Ramos (cell line): Measurements from ENCODE around the gene ZNF438.
"Not testable (repeated sequence)": the region's sequence is repeated elsewhere in the genome, so short reads cannot be mapped to it uniquely, and the experiment has no call there.

Experiments used
- in situ Hi-C: fragments of 300-500 bp; cut with MboI; formaldehyde crosslinking; loops from one replicate; pipeline ENCODE4 v1.14.3; 2022; ENCODE audit warnings: low sequenced_read_pairs; ENCODE audit not compliant: unreplicated experiment

ZNF438 gene

DNA sequence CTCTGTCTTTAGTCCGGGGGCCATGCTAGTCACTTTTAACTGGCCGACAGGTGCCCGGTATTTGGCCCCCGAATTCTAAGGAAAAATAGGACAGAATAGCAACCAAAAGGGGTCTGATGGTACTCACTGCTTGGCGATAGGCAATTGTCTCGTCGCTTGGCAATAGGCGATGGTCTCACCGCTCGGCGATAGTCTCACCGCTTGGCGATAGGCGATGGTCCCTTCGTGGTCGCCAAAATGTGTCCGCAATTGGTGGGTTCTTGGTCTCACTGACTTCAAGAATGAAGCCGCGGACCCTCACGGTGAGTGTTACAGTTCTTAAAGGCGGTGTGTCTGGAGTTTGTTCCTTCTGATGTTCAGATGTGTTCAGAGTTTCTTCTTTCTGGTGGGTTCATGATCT lies 130.2 kb downstream of the ZNF438 start:
- in situ Hi-C loops, result not testable (repeated sequence)

DNA sequence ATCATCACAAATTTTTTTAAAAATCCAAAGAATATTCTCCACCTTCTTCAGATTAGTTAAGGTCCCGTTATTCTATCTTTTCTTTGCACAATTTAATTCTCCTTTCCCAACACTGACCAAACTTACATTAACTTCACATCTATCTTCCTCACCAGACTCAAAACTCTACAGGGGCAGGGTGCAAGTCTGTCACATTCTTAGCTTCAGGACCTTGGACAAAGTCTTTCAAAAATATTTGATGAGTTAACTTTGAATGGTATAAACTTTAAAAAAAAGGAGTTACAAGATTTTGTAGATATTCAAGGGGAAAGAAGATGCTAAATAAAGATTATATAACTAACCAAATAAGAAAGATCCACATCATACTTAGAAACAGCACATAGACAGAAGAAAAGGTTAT lies 132.7 kb downstream of the ZNF438 start:
- in situ Hi-C loops, result no loop called here

DNA sequence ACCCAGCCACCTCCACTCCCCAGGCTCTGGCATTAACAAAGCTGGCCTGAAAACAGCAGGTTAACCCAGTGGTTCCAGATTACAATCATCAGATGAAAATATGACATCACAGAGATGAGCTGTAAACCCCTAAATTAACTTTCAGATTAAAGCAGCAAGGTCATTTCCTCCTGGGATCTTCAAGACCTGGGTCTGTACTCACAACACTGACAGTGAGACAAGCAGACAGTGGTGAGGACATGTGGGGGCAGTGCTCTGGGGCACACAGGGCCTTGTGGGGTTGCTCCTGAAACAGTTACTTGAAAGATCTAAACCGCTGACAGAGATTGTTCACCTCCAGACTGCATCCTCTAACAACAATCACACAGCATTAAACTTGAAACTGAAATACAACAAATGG lies 134.1 kb downstream of the ZNF438 start:
- in situ Hi-C loops, result no loop called here

DNA sequence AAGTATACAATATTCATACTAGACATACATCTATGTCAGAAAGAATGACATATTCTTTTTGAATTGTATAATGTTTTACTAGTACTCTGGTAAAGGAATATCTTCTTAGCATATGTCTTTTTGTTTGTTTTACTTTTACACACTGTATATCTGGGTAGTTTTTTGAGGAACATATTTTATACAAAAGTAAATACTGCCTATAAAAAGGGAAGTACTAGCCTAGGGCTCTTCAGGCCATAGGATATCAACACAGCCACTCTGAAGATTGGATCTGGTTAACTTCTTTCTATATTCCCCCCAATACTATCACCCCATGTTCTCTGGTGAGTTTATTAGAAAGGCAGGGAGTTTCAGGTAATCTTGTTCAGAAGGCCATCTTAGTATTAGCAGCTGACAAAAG lies 134.6 kb downstream of the ZNF438 start:
- in situ Hi-C loops, result no loop called here

DNA sequence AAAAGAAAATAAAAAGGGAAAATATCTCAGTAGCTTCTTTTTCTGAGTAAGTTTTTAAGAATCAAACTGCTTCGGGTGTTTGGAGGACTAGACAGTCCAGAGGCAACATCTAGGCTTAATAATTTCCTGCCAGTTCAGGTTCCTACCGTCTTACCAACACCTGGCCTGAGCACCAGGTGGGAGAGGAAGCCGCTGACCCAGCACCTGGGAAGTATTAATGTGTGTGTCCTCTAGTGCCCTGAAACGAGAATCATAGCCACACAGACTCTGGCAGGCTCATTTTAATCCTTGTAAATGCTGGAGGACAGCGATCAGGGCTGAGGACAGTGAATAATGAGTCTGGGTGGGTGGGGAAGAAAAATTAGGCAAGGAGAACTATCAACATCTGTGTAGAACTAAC lies 137.4 kb downstream of the ZNF438 start:
- in situ Hi-C loops, result no loop called here

DNA sequence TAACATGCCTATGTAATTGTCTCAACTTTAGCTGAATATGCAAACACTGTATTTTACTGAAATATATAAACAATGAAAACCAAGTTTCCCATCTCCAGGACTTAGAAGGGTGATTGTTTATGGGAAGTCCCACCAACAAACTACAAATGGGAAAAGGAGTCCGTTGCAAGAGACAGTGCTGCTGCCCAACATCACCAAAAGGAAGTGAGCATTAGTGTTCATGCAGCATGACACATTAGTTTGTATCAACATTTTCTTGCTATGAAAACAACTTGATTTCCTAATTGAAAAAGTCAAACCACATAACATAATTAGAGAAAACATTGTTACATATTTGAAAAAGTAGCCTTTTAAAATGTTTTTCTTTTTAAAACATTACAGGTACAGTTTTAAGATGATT lies 138.5 kb downstream of the ZNF438 start:
- in situ Hi-C loops, result no loop called here

DNA sequence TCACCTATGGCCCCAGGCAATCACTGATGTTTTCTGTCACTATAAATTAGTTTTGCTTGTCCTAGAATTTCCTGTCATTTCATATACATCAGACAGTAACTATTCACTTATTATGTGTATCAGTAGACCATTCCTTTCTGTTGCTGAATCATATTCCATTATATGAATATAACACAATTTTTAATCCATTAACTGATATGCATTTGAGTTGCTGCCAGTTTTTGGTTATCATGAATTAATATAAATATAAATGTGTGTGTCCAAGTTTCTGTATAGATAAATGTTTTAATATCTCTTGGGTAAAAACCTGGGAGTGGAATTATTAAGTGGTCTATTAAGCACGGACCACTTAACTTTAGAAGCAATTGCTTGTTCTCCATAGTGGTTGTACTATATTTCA lies 143.8 kb downstream of the ZNF438 start:
- in situ Hi-C loops, result no loop called here

DNA sequence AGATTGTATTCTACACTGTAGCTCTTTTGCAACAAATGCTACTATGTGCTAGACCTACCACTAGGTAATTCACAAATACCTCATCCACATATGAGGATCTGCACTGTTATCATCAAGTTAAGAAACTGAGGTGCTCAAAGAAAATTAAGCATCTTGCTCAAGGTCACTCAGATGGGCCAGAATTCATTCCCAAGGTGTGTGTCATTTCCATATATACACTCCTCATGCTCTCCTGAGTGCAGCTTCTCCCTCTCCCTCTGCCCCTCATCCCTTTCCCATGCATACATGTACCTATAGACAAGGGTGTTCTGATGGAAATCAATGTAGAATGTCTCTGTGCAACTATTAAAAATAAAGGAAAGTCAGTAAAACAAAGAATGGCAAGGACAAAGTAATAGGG lies 146.2 kb downstream of the ZNF438 start:
- in situ Hi-C loops, result no loop called here

DNA sequence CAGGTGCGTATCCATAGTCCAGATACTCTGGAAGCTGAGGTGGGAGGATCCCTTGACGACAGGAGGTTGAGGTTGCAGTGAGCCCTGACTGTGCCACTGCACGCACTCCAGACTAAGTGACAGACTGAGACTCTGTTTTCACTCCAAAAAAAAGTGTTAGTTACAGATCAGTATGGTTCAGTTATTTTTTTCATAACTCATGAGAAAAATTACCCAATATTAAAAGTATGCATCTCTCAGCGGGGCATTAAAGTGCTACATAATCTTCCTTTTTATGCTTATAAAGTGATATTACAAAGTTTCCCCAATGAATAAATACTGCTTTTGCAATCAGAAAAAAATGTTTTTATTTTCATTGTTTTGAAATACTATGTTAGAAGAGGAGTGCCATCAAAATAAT lies 147.9 kb downstream of the ZNF438 start:
- in situ Hi-C loops, result no loop called here

DNA sequence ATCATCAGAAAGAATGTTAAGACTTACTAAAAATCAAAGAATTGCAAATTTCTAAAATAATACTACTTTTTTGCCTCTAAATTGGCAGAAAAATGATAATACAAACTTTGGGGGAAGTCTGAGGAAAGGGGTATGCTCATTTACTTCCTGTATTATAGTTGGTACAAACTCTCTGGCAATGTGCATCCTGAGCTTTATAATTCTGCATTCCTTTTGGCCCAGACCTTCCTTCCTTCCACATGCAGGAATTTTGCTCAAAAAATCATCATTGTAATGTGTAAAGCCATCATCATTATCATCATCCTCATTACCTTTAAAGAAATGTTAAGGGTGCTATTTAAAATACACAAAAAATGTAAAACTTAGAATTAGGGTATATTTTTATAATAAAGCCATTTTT lies 148.5 kb downstream of the ZNF438 start:
- in situ Hi-C loops, result no loop called here

DNA sequence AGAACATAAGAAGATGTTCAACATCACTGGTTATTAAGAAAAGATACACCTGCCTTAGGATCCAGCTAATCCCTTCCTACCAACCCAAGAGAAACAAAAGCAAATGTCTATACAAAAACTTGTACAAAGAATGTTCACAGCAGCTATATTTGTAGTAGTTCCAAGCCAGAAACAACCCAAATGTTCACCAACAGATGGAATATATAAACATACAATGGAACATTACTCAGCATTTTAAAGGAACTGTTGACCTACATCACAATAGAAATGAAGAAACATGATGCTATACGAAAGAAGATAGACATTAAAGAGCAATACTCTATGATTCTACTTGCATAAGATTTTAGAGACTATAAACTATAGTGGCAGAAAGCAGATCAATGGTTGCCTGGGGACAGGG lies 149.4 kb downstream of the ZNF438 start:
- in situ Hi-C loops, result no loop called here

DNA sequence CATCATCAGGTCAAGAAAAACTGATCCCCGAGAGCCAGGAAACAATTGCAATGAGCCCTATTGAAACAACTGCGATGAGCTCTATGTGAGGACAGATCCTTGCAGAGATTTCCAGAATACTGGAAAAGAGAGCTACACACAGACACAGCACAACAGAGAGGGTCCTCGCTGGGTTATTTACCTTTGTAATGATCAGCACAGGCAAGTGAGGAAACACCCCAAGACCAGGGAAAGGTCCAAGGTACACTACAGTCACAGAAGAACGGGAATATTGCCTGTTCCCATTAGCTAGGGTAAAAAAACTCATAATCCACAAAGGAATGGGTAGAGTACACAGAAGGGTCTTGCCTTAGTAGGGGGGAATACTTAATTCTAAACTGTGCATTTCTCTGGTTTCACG lies 152.7 kb downstream of the ZNF438 start:
- in situ Hi-C loops, result no loop called here

DNA sequence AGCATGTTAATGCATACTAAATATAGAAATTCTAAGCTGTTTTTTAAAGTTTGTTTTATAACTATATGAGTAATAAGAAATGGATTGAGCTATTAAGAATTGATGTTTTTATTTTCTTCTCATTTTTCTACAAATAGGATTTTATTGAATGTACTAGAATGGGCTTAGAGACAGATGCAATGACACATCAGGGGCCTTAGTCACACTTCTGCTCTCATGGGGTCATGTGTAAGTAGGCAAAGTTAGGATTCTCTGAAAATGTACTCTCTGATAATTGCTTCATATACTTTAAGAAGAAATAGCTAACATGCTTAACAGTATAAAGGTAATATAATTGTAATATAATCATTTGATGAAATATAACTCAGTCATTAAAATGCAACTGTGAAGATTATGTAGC lies 154.6 kb downstream of the ZNF438 start:
- in situ Hi-C loops, result no loop called here

DNA sequence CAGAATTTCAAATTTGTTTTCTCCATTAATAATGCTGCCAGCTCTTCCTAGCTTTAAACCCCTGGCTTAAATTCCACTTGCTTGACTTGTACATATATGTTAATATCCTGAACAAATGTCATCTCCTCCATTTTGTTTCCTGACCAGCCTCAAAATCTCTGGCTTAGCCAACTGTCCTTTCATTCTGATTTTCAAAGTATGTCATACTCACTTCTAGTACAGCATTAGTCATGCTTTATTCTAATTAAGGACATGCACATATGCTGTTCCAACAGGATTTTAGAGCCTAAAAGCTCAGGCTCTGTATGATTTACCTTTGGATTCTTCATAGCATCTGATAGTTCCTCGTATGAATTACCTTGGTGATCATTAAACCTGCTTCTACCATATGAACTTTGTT lies 158.3 kb downstream of the ZNF438 start:
- in situ Hi-C loops, result no loop called here

DNA sequence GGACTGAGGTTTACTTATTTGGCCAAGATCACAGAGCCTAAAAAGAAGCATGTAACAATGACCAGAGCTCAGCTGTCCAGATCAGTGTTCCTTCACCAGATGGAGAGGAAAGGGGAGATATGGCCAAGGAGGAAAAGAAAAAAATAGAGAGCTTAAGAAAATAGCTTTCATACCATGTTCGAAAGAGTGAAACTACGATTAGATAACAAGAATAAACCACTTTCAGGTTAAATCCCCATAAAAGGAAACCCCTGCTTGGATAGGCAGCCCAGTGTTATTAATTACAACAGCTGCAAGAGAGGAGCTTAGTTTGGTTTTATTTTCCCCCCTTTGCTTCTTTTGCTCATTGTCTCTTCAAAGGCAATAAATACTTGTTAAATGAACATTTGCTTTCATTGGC lies 160.8 kb downstream of the ZNF438 start:
- in situ Hi-C loops, result no loop called here

DNA sequence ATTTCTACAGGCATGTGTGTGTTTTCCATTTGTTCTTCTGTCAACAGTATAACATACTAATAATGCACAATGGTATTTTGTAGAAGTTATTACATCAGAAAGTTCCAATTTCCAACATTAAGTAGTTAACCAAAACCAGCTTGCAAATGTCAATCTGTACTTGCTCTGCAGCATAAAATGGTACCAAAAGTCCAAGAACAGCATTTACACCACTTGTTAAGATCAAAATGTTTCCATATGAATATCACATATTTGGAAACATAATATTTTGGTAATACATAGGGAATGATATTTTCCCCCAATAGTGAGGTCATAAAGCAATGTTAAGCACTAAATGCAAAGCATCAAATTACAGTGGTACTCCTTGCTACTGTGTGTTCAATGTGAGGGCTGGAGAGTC lies 162.1 kb downstream of the ZNF438 start:
- in situ Hi-C loops, result no loop called here

DNA sequence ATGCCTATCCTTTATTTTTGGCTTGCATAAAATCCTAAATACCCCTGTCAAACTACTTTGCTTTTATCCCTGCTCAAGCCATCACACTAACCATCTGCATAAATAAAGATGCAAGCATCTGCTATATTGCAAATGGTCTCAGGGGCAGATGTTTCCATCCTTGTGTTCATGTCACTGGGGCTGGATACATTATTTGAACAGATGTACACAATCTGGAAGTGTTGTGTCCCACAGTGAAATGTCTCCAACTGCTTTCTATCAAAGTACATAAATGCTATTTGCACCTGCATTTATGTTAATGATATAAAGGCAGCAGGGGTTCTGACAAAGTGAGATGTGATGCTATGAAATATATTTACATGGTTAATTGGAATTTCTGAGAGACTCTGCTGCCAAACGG lies 163.1 kb downstream of the ZNF438 start:
- in situ Hi-C loops, result no loop called here

DNA sequence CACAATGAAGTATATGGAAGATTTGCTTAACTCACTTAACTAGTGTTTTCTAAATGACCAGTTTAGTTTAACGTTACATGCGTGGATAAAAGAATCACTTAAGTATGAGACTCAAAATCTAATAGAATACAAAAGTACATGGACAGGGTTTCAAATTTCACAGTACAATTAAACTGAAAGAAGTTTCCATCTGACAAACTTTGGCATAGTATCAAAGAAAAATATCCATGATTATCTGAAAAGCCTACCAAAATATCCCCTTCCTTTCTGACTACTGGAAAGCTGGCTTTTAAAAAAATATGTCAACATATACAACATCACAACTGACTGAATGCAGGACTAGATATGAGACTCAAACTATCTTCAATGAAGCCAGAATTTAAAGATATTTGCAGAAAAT lies 164.8 kb downstream of the ZNF438 start:
- in situ Hi-C loops, result no loop called here

DNA sequence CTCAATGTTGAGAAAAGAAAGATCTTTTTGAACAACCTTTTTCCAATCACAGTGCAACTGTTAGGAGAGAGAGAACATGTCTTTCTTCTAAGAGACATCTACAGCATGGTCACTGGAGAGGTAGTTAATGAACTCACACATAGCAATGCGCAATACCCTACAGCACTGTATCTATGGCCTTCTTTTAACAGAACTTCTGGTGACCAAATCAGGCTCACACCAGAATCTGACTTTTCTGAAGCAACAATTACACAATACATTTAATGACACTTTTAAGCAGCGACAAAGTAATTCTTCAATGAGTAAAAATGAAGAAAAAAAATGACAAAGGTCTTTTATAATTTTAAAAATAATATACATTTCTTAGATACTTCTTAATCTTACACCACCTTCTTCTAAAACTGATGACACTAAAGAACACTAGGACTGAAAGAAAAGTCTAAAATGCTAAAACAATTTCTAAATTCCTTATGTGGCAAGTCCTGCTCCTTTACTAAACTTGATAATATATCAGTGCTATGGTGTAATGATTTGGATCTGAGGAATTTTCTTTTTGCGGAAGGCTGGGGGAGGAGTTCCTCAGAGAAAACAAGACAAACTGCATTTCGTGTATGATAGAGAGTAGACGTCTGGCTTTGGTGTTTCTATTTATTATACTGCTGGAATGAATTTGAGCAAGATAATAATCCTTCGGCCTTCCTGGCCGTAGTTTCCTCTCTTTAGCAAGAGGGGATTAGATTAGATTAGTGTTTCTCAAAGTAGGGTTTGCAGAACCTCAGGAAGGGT lies 166.3 kb downstream of the ZNF438 start:
- in situ Hi-C loops, result no loop called here

DNA sequence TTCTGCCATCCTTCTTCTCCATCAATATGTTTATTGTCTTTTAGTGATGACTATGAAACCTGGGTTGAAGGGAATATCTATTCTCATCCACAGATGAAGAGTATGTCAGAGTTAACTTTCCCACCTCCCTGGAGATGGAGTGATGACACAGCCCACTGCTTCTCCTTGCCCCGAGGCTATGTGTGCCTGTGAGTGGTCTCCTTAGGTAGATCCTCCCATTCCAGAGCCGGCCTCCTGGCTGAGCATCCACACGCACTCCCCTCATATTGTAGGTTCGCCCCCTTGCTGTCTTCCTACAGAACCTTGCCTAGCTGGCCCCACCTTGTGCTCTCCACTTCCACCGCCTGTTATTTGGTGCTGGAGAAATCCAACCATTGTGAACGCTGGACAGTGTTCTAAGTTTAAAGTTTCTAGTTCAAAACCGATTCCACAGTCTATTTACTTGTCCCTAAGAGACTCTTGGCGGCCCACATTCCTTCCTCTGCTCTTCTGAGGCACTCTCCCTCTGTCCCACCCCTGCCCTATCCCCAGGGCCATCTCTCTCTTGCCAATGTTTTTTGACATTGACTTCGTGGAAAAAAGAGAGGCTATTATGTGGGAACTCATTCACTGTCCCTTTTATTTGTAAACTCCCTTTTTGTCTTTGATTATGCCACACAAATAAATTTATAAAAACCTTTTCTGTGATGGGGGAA lies 168.0 kb downstream of the ZNF438 start:
- in situ Hi-C loops, result no loop called here

DNA sequence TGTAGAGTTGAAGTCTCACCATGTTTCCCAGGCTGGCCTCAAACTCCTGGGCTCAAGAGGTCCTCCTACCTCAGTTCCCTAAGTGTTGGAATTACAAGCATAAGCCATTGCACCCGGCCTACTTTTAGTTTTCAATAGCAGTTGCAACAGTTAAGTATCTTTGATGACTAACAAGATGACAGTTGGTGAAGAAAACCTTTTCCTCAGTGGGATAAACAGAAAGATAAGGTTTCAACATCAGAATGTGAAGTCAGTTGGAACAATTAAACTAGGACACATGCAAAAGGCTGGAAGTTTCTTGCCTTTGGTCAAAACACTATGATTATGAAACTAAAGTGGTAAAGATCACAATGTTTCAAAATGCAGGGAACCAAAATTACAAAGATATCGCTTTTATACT lies 169.2 kb downstream of the ZNF438 start:
- in situ Hi-C loops, result no loop called here

DNA sequence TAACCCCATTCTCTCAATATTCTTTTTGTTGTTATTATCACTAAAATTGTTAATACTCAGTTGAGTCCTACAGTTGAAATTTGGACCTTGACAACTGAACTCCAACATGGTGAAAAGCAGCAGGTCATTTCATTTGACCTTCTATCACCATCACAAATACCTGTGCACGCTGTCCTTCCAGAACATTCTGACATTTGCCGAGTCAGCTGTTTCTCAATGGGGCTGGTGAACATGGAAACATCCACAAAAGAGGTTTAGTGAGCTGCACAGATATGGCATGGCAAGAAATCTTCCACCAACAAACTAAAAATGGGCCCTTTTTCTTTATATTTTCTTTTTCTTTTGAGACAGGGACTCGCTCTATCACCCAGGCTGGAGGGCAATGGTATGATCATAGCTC lies 169.7 kb downstream of the ZNF438 start:
- in situ Hi-C loops, result no loop called here
